ENCODE results near the gene ADGRE3. TPM values are rescaled to one million over a fixed set of nuclear protein-coding genes. Genes with fewer than 3 reads are reported as not detected.

ADGRE3 gene
- total RNA-seq, 1 experiment from 2014 or later: not detected

DNA sequence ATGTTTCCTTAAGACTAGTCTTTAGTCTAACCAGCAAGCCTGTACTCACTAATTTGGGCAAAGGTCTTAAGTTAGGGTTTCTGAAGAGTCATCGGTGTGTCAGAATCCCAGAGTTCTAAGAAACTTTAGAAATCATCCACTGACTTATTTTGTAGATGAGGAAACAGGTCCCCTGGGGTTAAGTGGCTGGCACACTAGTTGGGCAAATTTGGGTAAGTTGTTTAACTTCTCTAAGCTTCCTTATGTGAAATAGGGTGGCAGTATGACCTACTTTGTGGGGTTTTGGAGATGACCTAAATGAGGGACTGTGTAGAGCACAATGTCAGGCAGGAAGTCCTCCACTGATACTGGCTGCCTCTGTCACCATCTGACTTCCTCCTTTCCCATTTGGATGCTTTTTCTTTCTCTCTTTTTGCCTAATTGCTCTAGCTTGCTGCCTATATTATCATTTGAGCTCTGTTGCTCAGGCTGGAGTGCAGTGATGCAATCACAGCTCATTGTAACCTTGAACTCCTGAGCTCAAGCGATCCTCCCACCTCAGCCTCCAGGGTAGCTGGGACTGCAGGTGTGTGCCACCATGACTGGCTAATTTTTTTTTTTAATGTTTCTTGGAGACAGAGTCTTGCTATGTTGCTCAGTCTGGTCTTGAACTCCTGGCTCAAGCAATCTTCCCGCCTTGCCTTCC, 2.3 kb downstream of the ADGRE3 start (continued):
- TF ChIP-seq, protein P1, sequence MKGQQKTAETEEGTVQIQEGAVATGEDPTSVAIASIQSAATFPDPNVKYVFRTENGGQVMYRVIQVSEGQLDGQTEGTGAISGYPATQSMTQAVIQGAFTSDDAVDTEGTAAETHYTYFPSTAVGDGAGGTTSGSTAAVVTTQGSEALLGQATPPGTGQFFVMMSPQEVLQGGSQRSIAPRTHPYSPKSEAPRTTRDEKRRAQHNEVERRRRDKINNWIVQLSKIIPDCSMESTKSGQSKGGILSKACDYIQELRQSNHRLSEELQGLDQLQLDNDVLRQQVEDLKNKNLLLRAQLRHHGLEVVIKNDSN (CRISPR knock-in tag; IDR thresholded peaks at IDR 0.05): no peak
- TF ChIP-seq GTF2I (CRISPR knock-in tag; conservative IDR thresholded peaks at IDR 0.05): no peak
- TF ChIP-seq, protein P2, sequence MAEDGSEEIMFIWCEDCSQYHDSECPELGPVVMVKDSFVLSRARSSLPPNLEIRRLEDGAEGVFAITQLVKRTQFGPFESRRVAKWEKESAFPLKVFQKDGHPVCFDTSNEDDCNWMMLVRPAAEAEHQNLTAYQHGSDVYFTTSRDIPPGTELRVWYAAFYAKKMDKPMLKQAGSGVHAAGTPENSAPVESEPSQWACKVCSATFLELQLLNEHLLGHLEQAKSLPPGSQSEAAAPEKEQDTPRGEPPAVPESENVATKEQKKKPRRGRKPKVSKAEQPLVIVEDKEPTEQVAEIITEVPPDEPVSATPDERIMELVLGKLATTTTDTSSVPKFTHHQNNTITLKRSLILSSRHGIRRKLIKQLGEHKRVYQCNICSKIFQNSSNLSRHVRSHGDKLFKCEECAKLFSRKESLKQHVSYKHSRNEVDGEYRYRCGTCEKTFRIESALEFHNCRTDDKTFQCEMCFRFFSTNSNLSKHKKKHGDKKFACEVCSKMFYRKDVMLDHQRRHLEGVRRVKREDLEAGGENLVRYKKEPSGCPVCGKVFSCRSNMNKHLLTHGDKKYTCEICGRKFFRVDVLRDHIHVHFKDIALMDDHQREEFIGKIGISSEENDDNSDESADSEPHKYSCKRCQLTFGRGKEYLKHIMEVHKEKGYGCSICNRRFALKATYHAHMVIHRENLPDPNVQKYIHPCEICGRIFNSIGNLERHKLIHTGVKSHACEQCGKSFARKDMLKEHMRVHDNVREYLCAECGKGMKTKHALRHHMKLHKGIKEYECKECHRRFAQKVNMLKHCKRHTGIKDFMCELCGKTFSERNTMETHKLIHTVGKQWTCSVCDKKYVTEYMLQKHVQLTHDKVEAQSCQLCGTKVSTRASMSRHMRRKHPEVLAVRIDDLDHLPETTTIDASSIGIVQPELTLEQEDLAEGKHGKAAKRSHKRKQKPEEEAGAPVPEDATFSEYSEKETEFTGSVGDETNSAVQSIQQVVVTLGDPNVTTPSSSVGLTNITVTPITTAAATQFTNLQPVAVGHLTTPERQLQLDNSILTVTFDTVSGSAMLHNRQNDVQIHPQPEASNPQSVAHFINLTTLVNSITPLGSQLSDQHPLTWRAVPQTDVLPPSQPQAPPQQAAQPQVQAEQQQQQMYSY (CRISPR knock-in tag; IDR thresholded peaks at IDR 0.05): no peak
- no peak for TF ChIP-seq FOXP1 (CRISPR knock-in tag; IDR thresholded peaks at IDR 0.05; ENCODE audit: borderline replicate concordance)
- TF ChIP-seq GABPB1 (CRISPR knock-in tag; IDR thresholded peaks at IDR 0.05): no peak
- no peak for TF ChIP-seq RELA (CRISPR knock-in tag; IDR thresholded peaks at IDR 0.05; ENCODE audit: borderline replicate concordance)
- no peak for TF ChIP-seq NFYB (CRISPR knock-in tag; conservative IDR thresholded peaks at IDR 0.05; ENCODE audit: low read depth)
- TF ChIP-seq HMGA2 (CRISPR knock-in tag; IDR thresholded peaks at IDR 0.05): no peak

DNA sequence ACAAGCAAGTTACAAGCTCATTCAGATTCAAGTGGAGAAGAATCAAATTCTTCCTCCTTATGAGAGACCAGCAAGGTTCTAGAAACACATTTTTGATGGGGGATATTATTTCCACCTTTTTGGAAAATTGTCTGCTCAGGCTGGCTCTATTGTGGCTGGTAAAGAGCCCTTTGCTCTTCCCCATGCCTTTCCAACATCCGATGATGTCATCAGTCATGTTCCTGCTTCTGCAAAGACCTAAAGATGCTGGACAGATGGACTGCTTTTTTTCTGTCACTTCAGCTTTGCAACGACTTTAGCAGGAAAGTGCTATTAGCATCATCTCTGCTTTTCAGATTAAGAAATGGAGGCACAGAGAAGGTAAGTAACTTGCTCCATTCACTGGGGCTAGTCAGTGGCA, 4.2 kb downstream of the ADGRE3 start:
- Mint-ChIP-seq H3K4me3 (no peak overlapping the region), H3K4me1 (no peaks in the 10 kb centered on the region), H3K27me3 (ENCODE audit: low read depth) (peaks cover 42% of the 10 kb centered on the region), H3K36me3 (no peaks in the 10 kb centered on the region), H3K9me3 (peaks cover 40% of the 10 kb centered on the region), H3K27ac (no peak overlapping the region)
- ChIA-PET CTCF (no interaction called here), POLR2A (no interaction called here)
- ATAC-seq (no peak), DNase-seq (ENCODE audit: low spot score) (no peak)
- TF ChIP-seq, protein P3, sequence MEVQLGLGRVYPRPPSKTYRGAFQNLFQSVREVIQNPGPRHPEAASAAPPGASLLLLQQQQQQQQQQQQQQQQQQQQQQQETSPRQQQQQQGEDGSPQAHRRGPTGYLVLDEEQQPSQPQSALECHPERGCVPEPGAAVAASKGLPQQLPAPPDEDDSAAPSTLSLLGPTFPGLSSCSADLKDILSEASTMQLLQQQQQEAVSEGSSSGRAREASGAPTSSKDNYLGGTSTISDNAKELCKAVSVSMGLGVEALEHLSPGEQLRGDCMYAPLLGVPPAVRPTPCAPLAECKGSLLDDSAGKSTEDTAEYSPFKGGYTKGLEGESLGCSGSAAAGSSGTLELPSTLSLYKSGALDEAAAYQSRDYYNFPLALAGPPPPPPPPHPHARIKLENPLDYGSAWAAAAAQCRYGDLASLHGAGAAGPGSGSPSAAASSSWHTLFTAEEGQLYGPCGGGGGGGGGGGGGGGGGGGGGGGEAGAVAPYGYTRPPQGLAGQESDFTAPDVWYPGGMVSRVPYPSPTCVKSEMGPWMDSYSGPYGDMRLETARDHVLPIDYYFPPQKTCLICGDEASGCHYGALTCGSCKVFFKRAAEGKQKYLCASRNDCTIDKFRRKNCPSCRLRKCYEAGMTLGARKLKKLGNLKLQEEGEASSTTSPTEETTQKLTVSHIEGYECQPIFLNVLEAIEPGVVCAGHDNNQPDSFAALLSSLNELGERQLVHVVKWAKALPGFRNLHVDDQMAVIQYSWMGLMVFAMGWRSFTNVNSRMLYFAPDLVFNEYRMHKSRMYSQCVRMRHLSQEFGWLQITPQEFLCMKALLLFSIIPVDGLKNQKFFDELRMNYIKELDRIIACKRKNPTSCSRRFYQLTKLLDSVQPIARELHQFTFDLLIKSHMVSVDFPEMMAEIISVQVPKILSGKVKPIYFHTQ (CRISPR knock-in tag; IDR thresholded peaks at IDR 0.05): no peak
- TF ChIP-seq, protein P4, sequence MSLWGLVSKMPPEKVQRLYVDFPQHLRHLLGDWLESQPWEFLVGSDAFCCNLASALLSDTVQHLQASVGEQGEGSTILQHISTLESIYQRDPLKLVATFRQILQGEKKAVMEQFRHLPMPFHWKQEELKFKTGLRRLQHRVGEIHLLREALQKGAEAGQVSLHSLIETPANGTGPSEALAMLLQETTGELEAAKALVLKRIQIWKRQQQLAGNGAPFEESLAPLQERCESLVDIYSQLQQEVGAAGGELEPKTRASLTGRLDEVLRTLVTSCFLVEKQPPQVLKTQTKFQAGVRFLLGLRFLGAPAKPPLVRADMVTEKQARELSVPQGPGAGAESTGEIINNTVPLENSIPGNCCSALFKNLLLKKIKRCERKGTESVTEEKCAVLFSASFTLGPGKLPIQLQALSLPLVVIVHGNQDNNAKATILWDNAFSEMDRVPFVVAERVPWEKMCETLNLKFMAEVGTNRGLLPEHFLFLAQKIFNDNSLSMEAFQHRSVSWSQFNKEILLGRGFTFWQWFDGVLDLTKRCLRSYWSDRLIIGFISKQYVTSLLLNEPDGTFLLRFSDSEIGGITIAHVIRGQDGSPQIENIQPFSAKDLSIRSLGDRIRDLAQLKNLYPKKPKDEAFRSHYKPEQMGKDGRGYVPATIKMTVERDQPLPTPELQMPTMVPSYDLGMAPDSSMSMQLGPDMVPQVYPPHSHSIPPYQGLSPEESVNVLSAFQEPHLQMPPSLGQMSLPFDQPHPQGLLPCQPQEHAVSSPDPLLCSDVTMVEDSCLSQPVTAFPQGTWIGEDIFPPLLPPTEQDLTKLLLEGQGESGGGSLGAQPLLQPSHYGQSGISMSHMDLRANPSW (CRISPR knock-in tag; conservative IDR thresholded peaks at IDR 0.05; ENCODE audit: low read depth): no peak
- no peak for TF ChIP-seq JUN (CRISPR knock-in tag; IDR thresholded peaks at IDR 0.05)
- TF ChIP-seq, protein P5, sequence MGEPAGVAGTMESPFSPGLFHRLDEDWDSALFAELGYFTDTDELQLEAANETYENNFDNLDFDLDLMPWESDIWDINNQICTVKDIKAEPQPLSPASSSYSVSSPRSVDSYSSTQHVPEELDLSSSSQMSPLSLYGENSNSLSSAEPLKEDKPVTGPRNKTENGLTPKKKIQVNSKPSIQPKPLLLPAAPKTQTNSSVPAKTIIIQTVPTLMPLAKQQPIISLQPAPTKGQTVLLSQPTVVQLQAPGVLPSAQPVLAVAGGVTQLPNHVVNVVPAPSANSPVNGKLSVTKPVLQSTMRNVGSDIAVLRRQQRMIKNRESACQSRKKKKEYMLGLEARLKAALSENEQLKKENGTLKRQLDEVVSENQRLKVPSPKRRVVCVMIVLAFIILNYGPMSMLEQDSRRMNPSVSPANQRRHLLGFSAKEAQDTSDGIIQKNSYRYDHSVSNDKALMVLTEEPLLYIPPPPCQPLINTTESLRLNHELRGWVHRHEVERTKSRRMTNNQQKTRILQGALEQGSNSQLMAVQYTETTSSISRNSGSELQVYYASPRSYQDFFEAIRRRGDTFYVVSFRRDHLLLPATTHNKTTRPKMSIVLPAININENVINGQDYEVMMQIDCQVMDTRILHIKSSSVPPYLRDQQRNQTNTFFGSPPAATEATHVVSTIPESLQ (CRISPR knock-in tag; IDR thresholded peaks at IDR 0.05): no peak
- TF ChIP-seq SP1 (CRISPR knock-in tag; conservative IDR thresholded peaks at IDR 0.05): no peak
- TF ChIP-seq, protein P6, sequence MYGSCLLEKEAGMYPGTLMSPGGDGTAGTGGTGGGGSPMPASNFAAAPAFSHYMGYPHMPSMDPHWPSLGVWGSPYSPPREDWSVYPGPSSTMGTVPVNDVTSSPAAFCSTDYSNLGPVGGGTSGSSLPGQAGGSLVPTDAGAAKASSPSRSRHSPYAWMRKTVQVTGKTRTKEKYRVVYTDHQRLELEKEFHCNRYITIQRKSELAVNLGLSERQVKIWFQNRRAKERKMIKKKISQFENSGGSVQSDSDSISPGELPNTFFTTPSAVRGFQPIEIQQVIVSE (CRISPR knock-in tag; IDR thresholded peaks at IDR 0.05; ENCODE audit: borderline replicate concordance): no peak
- no peak for TF ChIP-seq FOXP1 (CRISPR knock-in tag; IDR thresholded peaks at IDR 0.05; ENCODE audit: borderline replicate concordance)
- TF ChIP-seq SOX15 (CRISPR knock-in tag; IDR thresholded peaks at IDR 0.05): no peak
- TF ChIP-seq NFATC4 (CRISPR knock-in tag; IDR thresholded peaks at IDR 0.05): no peak
- TF ChIP-seq ZBTB21 (CRISPR knock-in tag; IDR thresholded peaks at IDR 0.05; ENCODE audit: borderline replicate concordance): no peak
